Prostate gland (tissue), 2 donors: ENCODE data around the gene DTNB.

Experiments
- POLR2A ChIP-seq: fragments of 450-650 bp; IDR thresholded peaks from one replicate; pipeline ENCODE4 v1.6.1; 2016; ENCODE audit warnings: antibody characterized with exemption, mild to moderate bottlenecking
- POLR2AphosphoS5 ChIP-seq: sonication (generic); formaldehyde crosslinking; IDR thresholded peaks from one replicate; pipeline ENCODE4 v1.6.1; 2017; ENCODE audit warnings: antibody characterized with exemption
- TF ChIP-seq, protein P1 (sequence below), 4 experiments: fragments of 200-600 bp in 2 of 4; fragments of 450-650 bp in 2 of 4; sonication (generic) in 2 of 4; IDR thresholded peaks; 1 replicate in 3 of 4; 2 replicates in 1 of 4; pipeline ENCODE4 v1.5.1; 2016 to 2019; ENCODE audit warnings: antibody characterized with exemption in 4 of 4, mild to moderate bottlenecking in 2 of 4, moderate library complexity in 2 of 4

DNA sequence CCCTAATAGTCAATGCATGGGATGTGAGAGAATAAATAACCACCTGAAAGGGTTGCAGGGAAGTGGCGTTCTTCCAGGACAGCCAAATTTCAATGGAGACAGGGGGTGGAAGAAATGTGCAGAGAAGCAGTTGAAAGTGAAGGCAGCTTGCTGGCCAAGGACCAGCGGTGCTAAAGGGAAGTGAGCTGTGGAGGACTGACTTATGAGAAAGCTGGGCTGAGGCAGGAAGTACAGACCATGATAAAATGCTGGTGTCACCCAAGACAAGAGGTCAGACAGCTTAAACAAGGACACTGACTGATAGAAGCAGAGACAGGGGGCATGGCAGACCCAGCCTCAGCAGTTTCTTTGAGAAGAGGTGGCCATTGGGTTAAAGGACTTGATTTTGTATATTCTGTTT lies 106.7 kb downstream of the DTNB start:
- no peak for TF ChIP-seq POLR2AphosphoS5
- TF ChIP-seq, protein P1, sequence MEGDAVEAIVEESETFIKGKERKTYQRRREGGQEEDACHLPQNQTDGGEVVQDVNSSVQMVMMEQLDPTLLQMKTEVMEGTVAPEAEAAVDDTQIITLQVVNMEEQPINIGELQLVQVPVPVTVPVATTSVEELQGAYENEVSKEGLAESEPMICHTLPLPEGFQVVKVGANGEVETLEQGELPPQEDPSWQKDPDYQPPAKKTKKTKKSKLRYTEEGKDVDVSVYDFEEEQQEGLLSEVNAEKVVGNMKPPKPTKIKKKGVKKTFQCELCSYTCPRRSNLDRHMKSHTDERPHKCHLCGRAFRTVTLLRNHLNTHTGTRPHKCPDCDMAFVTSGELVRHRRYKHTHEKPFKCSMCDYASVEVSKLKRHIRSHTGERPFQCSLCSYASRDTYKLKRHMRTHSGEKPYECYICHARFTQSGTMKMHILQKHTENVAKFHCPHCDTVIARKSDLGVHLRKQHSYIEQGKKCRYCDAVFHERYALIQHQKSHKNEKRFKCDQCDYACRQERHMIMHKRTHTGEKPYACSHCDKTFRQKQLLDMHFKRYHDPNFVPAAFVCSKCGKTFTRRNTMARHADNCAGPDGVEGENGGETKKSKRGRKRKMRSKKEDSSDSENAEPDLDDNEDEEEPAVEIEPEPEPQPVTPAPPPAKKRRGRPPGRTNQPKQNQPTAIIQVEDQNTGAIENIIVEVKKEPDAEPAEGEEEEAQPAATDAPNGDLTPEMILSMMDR (IDR thresholded peaks at IDR 0.05), result no peak
- no peak for TF ChIP-seq POLR2A
